Karpas-422 (cell line): ENCODE data around the gene STH. TPM values are rescaled to one million over a fixed set of nuclear protein-coding genes. Genes with fewer than 3 reads are reported as not detected.

Experiments used
- DNase-seq: peaks from one replicate; pipeline ENCODE4 v3.0.0-alpha.2; 2015
- H2AFZ ChIP-seq: fragments of 200-600 bp; sonication (generic); 2 replicates; pipeline ENCODE4 v1.6.1; 2014; ENCODE audit warnings: antibody characterized with exemption, low read length, mixed read lengths
- H3K27ac ChIP-seq: fragments of 200-600 bp; sonication (generic); 2 replicates; pipeline ENCODE4 v1.5.1; 2014; ENCODE audit warnings: mild to moderate bottlenecking, low read length, moderate library complexity
- H3K27me3 ChIP-seq: fragments of 200-600 bp; sonication (generic); 2 replicates; pipeline ENCODE4 v1.6.1; 2014; ENCODE audit warnings: low read length, mixed read lengths
- H3K36me3 ChIP-seq: fragments of 200-600 bp; sonication (generic); 2 replicates; pipeline ENCODE4 v1.6.1; 2014; ENCODE audit warnings: low read length, mixed read lengths; ENCODE audit not compliant: insufficient read depth
- H3K4me1 ChIP-seq: fragments of 200-600 bp; sonication (generic); 2 replicates; pipeline ENCODE4 v1.6.1; 2014; ENCODE audit warnings: mild to moderate bottlenecking, low read length, mixed read lengths
- H3K4me2 ChIP-seq: fragments of 200-600 bp; sonication (generic); 2 replicates; pipeline ENCODE4 v1.6.1; 2014; ENCODE audit warnings: low read length, low read depth, mild to moderate bottlenecking; ENCODE audit not compliant: poor library complexity, severe bottlenecking
- H3K4me3 ChIP-seq: fragments of 200-600 bp; sonication (generic); 2 replicates; pipeline ENCODE4 v1.5.1; 2014; ENCODE audit warnings: mild to moderate bottlenecking, antibody characterized with exemption, low read length, mixed read lengths
- H3K79me2 ChIP-seq: fragments of 200-600 bp; sonication (generic); 2 replicates; pipeline ENCODE4 v1.6.1; 2014; ENCODE audit warnings: mild to moderate bottlenecking, low read length, mixed read lengths
- H3K9ac ChIP-seq: fragments of 200-600 bp; sonication (generic); 2 replicates; pipeline ENCODE4 v1.6.0; 2014; ENCODE audit warnings: low read length
- H3K9me2 ChIP-seq: fragments of 200-600 bp; sonication (generic), shearing (Covaris generic); replicated peaks from 2 replicates; pipeline ENCODE4 v1.6.0; 2014; ENCODE audit warnings: mild to moderate bottlenecking, low read length, moderate library complexity; ENCODE audit not compliant: insufficient read depth
- H3K9me3 ChIP-seq: fragments of 300-700, 200-600 bp; sonication (generic); 2 replicates; pipeline ENCODE4 v1.6.1; 2014; ENCODE audit warnings: low read length, mixed read lengths
- H4K20me1 ChIP-seq: fragments of 200-600 bp; sonication (generic); 2 replicates; pipeline ENCODE4 v1.6.1; 2014; ENCODE audit warnings: mild to moderate bottlenecking, antibody characterized with exemption, low read length, low read depth; ENCODE audit not compliant: insufficient read depth
- total RNA-seq: library from RNA; depleted of rRNA; stranded (reverse); fragments of >200 nt; shearing (Covaris generic); gene quantifications from 2 replicates; pipeline ENCODE4 v1.2.3, GENCODE V29; 2014; ENCODE audit warnings: low replicate concordance

Gene STH
- total RNA-seq, 1 experiment from 2014 or later, result not detected

DNA sequence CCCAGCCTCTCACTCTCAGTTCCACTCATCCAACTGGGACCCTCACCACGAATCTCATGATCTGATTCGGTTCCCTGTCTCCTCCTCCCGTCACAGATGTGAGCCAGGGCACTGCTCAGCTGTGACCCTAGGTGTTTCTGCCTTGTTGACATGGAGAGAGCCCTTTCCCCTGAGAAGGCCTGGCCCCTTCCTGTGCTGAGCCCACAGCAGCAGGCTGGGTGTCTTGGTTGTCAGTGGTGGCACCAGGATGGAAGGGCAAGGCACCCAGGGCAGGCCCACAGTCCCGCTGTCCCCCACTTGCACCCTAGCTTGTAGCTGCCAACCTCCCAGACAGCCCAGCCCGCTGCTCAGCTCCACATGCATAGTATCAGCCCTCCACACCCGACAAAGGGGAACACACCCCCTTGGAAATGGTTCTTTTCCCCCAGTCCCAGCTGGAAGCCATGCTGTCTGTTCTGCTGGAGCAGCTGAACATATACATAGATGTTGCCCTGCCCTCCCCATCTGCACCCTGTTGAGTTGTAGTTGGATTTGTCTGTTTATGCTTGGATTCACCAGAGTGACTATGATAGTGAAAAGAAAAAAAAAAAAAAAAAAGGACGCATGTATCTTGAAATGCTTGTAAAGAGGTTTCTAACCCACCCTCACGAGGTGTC lies 26.6 kb downstream of the STH start:
- H3K79me2 ChIP-seq, result no peaks in the 10 kb centered on the region
- DNase-seq, result no peak
- no peaks in the 10 kb centered on the region for H3K9me3 ChIP-seq
- no peaks in the 10 kb centered on the region for H4K20me1 ChIP-seq
- H3K36me3 ChIP-seq, result peaks cover 21% of the 10 kb centered on the region
- peak overlapping the region; percentile 70 for H3K9ac ChIP-seq
- H3K9me2 ChIP-seq, result no peaks in the 10 kb centered on the region
- H2AFZ ChIP-seq, result no peak overlapping the region
- peaks cover 55% of the 10 kb centered on the region for H3K4me1 ChIP-seq
- H3K4me2 ChIP-seq, result peak overlapping the region; percentile 72
- H3K27me3 ChIP-seq, result no peaks in the 10 kb centered on the region
- H3K4me3 ChIP-seq, result peak overlapping the region; percentile 58; the same call in 1 of the 2 replicates
- H3K27ac ChIP-seq, result peak overlapping the region; percentile 95

- no peak overlapping the region for H2AFZ ChIP-seq
- peak overlapping the region; percentile 95 for H3K27ac ChIP-seq
- H3K4me1 ChIP-seq, result peaks cover 63% of the 10 kb centered on the region
- H3K9me3 ChIP-seq, result no peaks in the 10 kb centered on the region
- H3K27me3 ChIP-seq, result no peaks in the 10 kb centered on the region
- no peaks in the 10 kb centered on the region for H4K20me1 ChIP-seq
- H3K9ac ChIP-seq, result peak overlapping the region; percentile 70
- H3K4me3 ChIP-seq, result peak overlapping the region; percentile 58
- H3K9me2 ChIP-seq, result no peaks in the 10 kb centered on the region
- peak overlapping the region; percentile 72 for H3K4me2 ChIP-seq
- DNase-seq, result peak; percentile 90
- H3K79me2 ChIP-seq, result no peaks in the 10 kb centered on the region
- peaks cover 21% of the 10 kb centered on the region for H3K36me3 ChIP-seq
Observed at GRCh38 chr17:46026166-46027047, 27.4 kb downstream of the STH start.

GRCh38 chr17:46027048-46027975 lies 28.3 kb downstream of the STH start:
- peaks cover 69% of the 10 kb centered on the region for H3K4me1 ChIP-seq
- no peak for DNase-seq
- no peaks in the 10 kb centered on the region for H3K9me3 ChIP-seq
- H2AFZ ChIP-seq, result no peak overlapping the region
- H3K36me3 ChIP-seq, result peaks cover 16% of the 10 kb centered on the region; the same call in 1 of the 2 replicates
- no peaks in the 10 kb centered on the region for H3K79me2 ChIP-seq
- H4K20me1 ChIP-seq, result no peaks in the 10 kb centered on the region
- peak overlapping the region; percentile 95 for H3K27ac ChIP-seq
- H3K9ac ChIP-seq, result peak overlapping the region; percentile 70
- peak overlapping the region; percentile 72 for H3K4me2 ChIP-seq
- no peaks in the 10 kb centered on the region for H3K9me2 ChIP-seq
- H3K4me3 ChIP-seq, result peak overlapping the region; percentile 58
- H3K27me3 ChIP-seq, result no peaks in the 10 kb centered on the region

DNA sequence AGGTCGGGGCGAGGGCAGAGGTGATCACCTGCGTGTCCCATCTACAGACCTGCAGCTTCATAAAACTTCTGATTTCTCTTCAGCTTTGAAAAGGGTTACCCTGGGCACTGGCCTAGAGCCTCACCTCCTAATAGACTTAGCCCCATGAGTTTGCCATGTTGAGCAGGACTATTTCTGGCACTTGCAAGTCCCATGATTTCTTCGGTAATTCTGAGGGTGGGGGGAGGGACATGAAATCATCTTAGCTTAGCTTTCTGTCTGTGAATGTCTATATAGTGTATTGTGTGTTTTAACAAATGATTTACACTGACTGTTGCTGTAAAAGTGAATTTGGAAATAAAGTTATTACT lies 28.9 kb downstream of the STH start:
- Histone ChIP-seq H3K27ac (peak overlapping the region; percentile 95), H3K79me2 (no peaks in the 10 kb centered on the region), H3K9me3 (no peaks in the 10 kb centered on the region), H3K4me1 (peaks cover 69% of the 10 kb centered on the region), H3K36me3 (peaks cover 11% of the 10 kb centered on the region; the same call in 1 of the 2 replicates), H4K20me1 (no peaks in the 10 kb centered on the region), H3K4me2 (peak overlapping the region; percentile 72), H2AFZ (no peak overlapping the region), H3K9ac (peak overlapping the region; percentile 70), H3K27me3 (no peaks in the 10 kb centered on the region), H3K4me3 (peak overlapping the region; percentile 54), H3K9me2 (no peaks in the 10 kb centered on the region)
- DNase-seq, result no peak

GRCh38 chr17:46028374-46028773 lies 29.3 kb downstream of the STH start:
- peaks cover 9% of the 10 kb centered on the region; the same call in 1 of the 2 replicates for H3K36me3 ChIP-seq
- no peaks in the 10 kb centered on the region for H3K27me3 ChIP-seq
- H3K4me3 ChIP-seq, result peak overlapping the region; percentile 54
- H3K9me2 ChIP-seq, result no peaks in the 10 kb centered on the region
- peak; percentile 56 for DNase-seq
- H2AFZ ChIP-seq, result no peak overlapping the region
- H3K4me2 ChIP-seq, result peak overlapping the region; percentile 72
- no peaks in the 10 kb centered on the region for H4K20me1 ChIP-seq
- no peaks in the 10 kb centered on the region for H3K9me3 ChIP-seq
- H3K4me1 ChIP-seq, result peaks cover 69% of the 10 kb centered on the region
- H3K9ac ChIP-seq, result peak overlapping the region; percentile 70
- no peaks in the 10 kb centered on the region for H3K79me2 ChIP-seq
- peak overlapping the region; percentile 95 for H3K27ac ChIP-seq

GRCh38 chr17:46028981-46029565 lies 30.0 kb downstream of the STH start:
- H3K4me2 ChIP-seq, result peak overlapping the region; percentile 72
- peak overlapping the region; percentile 54 for H3K4me3 ChIP-seq
- peak; percentile 93 for DNase-seq
- H2AFZ ChIP-seq, result no peak overlapping the region
- H3K79me2 ChIP-seq, result no peaks in the 10 kb centered on the region
- H3K9ac ChIP-seq, result peak overlapping the region; percentile 70
- H3K9me3 ChIP-seq, result no peaks in the 10 kb centered on the region
- peaks cover 10% of the 10 kb centered on the region; the same call in 1 of the 2 replicates for H3K36me3 ChIP-seq
- no peaks in the 10 kb centered on the region for H3K27me3 ChIP-seq
- H3K27ac ChIP-seq, result peak overlapping the region; percentile 95
- no peaks in the 10 kb centered on the region for H4K20me1 ChIP-seq
- H3K9me2 ChIP-seq, result no peaks in the 10 kb centered on the region
- H3K4me1 ChIP-seq, result peaks cover 69% of the 10 kb centered on the region

- Histone ChIP-seq H3K4me3 (no peak overlapping the region), H3K9ac (no peak overlapping the region), H3K27me3 (no peaks in the 10 kb centered on the region), H3K9me3 (no peaks in the 10 kb centered on the region), H3K4me1 (peaks cover 69% of the 10 kb centered on the region), H3K9me2 (no peaks in the 10 kb centered on the region), H4K20me1 (0 out of 2 replicates have a peak, but pooled peaks cover under 1% of the 10 kb centered on the region), H3K27ac (peak overlapping the region; percentile 95), H2AFZ (no peak overlapping the region), H3K36me3 (peaks cover 12% of the 10 kb centered on the region; the same call in 1 of the 2 replicates), H3K4me2 (peak overlapping the region; percentile 72), H3K79me2 (no peaks in the 10 kb centered on the region)
- DNase-seq, result no peak
Observed at GRCh38 chr17:46029627-46030026, 30.6 kb downstream of the STH start.
